Activated CD8-positive, alpha-beta memory T cell treated with anti-CD3 and anti-CD28 coated beads for 24 hours (primary cell): ENCODE results near the gene SEZ6.
A peak's percentile ranks its signal among the peaks of the same experiment; 100 is the strongest.

Experiments
- DNase-seq: peaks from one replicate; pipeline ENCODE4 v3.0.0-alpha.2; 2020

Gene SEZ6

GRCh38 chr17:28973425-28973824, 32.4 kb downstream of the SEZ6 start:
- DNase-seq, result no peak

GRCh38 chr17:28972437-28972836, 33.4 kb downstream of the SEZ6 start:
- DNase-seq, result no peak

GRCh38 chr17:28970879-28971278, 35.0 kb downstream of the SEZ6 start:
- no peak for DNase-seq

GRCh38 chr17:28969706-28970393, 36.0 kb downstream of the SEZ6 start:
- no peak for DNase-seq

- no peak for DNase-seq
Measured at GRCh38 chr17:28968914-28969295, 36.9 kb downstream of the SEZ6 start.

- no peak for DNase-seq
Measured at GRCh38 chr17:28968231-28968913, 37.5 kb downstream of the SEZ6 start.

- no peak for DNase-seq
Measured at GRCh38 chr17:28967221-28968135, 38.4 kb downstream of the SEZ6 start.

- no peak for DNase-seq
Measured at GRCh38 chr17:28963841-28964240, 42.0 kb downstream of the SEZ6 start.

- DNase-seq, result no peak
Measured at GRCh38 chr17:28963055-28963611, 42.7 kb downstream of the SEZ6 start.

GRCh38 chr17:28961391-28961790, 44.4 kb downstream of the SEZ6 start:
- no peak for DNase-seq

GRCh38 chr17:28960256-28961061, 45.4 kb downstream of the SEZ6 start:
- no peak for DNase-seq

- DNase-seq, result no peak
Measured at GRCh38 chr17:28959471-28959871, 46.4 kb downstream of the SEZ6 start.

GRCh38 chr17:28958820-28959455, 46.9 kb downstream of the SEZ6 start:
- DNase-seq, result no peak

- no peak for DNase-seq
Measured at GRCh38 chr17:28957992-28958355, 47.9 kb downstream of the SEZ6 start.

GRCh38 chr17:28957277-28957991, 48.4 kb downstream of the SEZ6 start:
- DNase-seq, result no peak

- DNase-seq, result no peak
Measured at GRCh38 chr17:28956861-28957260, 49.0 kb downstream of the SEZ6 start.

GRCh38 chr17:28956112-28956511, 49.7 kb downstream of the SEZ6 start:
- no peak for DNase-seq

- no peak for DNase-seq
Measured at GRCh38 chr17:28955408-28955807, 50.4 kb downstream of the SEZ6 start.

GRCh38 chr17:28954886-28955285, 50.9 kb downstream of the SEZ6 start:
- no peak for DNase-seq

- DNase-seq, result peak; percentile 78
Measured at GRCh38 chr17:28953444-28954118, 52.3 kb downstream of the SEZ6 start.
